GM21423 (cell line): Measurements from ENCODE around the gene C4orf54.

Source experiments
- ATAC-seq: cut with Tn5 transposase; IDR thresholded peaks from one replicate; pipeline ENCODE4 v1.9.1; 2021; ENCODE audit warnings: mild to moderate bottlenecking, moderate library complexity; ENCODE audit not compliant: unreplicated experiment

C4orf54 gene

GRCh38 chr4:99657798-99658197 is at the start of gene C4orf54:
Gene C4orf54, minus strand, starts transcription at chr4:99657828. Its CDS starts 3,180 bp downstream, at chr4:99654648.
- no peak for ATAC-seq

- ATAC-seq = no peak
Observed at GRCh38 chr4:99705891-99706290, 48.3 kb upstream of the C4orf54 start.

GRCh38 chr4:99696801-99697200 is 39.2 kb upstream of the C4orf54 start:
- no peak for ATAC-seq

GRCh38 chr4:99693140-99693539 is 35.5 kb upstream of the C4orf54 start:
- no peak for ATAC-seq

- no peak for ATAC-seq
Observed at GRCh38 chr4:99690990-99691389, 33.4 kb upstream of the C4orf54 start.

GRCh38 chr4:99690472-99690871 is 32.8 kb upstream of the C4orf54 start:
- no peak for ATAC-seq

- no peak for ATAC-seq
Observed at GRCh38 chr4:99687120-99687519, 29.5 kb upstream of the C4orf54 start.

GRCh38 chr4:99685234-99685633 is 27.6 kb upstream of the C4orf54 start:
- no peak for ATAC-seq

GRCh38 chr4:99683895-99684294 is 26.3 kb upstream of the C4orf54 start:
- ATAC-seq = no peak

- no peak for ATAC-seq
Observed at GRCh38 chr4:99679976-99680375, 22.3 kb upstream of the C4orf54 start.

- no peak for ATAC-seq
Observed at GRCh38 chr4:99679204-99679603, 21.6 kb upstream of the C4orf54 start.

- ATAC-seq = no peak
Observed at GRCh38 chr4:99677161-99677560, 19.5 kb upstream of the C4orf54 start.

- no peak for ATAC-seq
Observed at GRCh38 chr4:99670409-99671073, 12.9 kb upstream of the C4orf54 start.

- ATAC-seq = no peak
Observed at GRCh38 chr4:99669084-99669483, 11.5 kb upstream of the C4orf54 start.

GRCh38 chr4:99668472-99668871 is 10.8 kb upstream of the C4orf54 start:
- ATAC-seq = no peak

- no peak for ATAC-seq
Observed at GRCh38 chr4:99665983-99666382, 8.4 kb upstream of the C4orf54 start.

- no peak for ATAC-seq
Observed at GRCh38 chr4:99664716-99665115, 7.1 kb upstream of the C4orf54 start.

GRCh38 chr4:99661907-99662306 is 4.3 kb upstream of the C4orf54 start:
- no peak for ATAC-seq

GRCh38 chr4:99658666-99659065 is 1.0 kb upstream of the C4orf54 start:
- no peak for ATAC-seq

GRCh38 chr4:99655308-99656081 is 2.1 kb downstream of the C4orf54 start:
- no peak for ATAC-seq

GRCh38 chr4:99654361-99654761 is 3.3 kb downstream of the C4orf54 start:
- no peak for ATAC-seq

- ATAC-seq = no peak
Observed at GRCh38 chr4:99653916-99654315, 3.7 kb downstream of the C4orf54 start.
